ENCODE measurements around the gene JTB. TPM values are rescaled to one million over a fixed set of nuclear protein-coding genes. Genes with fewer than 3 reads are reported as not detected.

The JTB gene
- total RNA-seq, 4 donors from 2014 or later, result 145 to 213 (median 182) TPM

DNA sequence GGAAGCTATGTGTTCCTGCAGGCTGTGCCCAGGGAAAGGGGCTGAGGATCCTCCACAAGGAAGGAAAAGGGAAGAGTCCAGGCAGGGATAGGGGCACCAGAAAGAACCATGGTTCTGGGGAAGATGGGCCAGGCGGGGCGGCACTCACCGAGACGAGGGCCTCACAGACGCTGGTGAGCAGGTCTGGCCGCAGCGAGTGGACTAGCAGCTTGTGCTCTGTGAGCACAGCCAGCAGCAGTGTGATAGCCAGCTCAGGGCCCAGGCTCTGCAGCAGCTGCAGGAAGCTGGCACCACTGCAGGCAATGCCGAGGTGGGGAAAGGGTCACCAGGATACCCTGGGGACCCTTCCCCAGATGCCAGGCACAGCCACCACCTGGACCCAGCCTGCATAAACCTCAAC, 36.7 kb downstream of the JTB start:
- Histone ChIP-seq H3K4me3 (no peak overlapping the region), H3K36me3 (peaks cover 68% of the 10 kb centered on the region), H3K9me3 (no peaks in the 10 kb centered on the region), H3K27me3 (no peaks in the 10 kb centered on the region), H3K27ac (no peak overlapping the region), H3K4me1 (peaks cover 21% of the 10 kb centered on the region)
- TF ChIP-seq EP300 (IDR thresholded peaks at IDR 0.05) (no peak), POLR2A (IDR thresholded peaks at IDR 0.05) (no peak), POLR2AphosphoS5 (IDR thresholded peaks at IDR 0.05) (no peak)
- TF ChIP-seq, protein P1, sequence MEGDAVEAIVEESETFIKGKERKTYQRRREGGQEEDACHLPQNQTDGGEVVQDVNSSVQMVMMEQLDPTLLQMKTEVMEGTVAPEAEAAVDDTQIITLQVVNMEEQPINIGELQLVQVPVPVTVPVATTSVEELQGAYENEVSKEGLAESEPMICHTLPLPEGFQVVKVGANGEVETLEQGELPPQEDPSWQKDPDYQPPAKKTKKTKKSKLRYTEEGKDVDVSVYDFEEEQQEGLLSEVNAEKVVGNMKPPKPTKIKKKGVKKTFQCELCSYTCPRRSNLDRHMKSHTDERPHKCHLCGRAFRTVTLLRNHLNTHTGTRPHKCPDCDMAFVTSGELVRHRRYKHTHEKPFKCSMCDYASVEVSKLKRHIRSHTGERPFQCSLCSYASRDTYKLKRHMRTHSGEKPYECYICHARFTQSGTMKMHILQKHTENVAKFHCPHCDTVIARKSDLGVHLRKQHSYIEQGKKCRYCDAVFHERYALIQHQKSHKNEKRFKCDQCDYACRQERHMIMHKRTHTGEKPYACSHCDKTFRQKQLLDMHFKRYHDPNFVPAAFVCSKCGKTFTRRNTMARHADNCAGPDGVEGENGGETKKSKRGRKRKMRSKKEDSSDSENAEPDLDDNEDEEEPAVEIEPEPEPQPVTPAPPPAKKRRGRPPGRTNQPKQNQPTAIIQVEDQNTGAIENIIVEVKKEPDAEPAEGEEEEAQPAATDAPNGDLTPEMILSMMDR (IDR thresholded peaks at IDR 0.05), result no peak
- 97% methylated on average over 8 of the region's 8 CpGs for WGBS
- DNase-seq (ENCODE audit: low spot score in 2 of 2), result no peak

DNA sequence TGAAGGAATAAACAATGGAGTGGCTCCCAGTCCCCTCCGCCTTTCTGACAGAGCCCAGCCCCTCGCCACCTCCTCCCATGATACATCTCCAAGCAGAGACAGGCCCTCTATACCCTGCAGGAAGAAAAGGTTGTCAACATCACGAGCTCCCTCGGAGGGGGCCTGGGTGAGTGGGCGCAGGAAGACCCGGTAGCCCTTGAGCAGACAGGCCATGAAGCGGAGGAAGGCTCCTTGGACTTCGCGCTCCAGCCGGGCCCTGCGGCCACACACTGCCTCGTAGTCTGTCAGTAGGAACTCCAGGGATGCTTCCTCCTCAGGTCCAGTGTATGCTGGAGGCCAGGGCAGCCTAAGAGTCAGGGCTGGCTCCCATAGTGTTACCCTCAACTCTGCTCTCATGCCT, 38.0 kb downstream of the JTB start:
- Histone ChIP-seq H3K4me3 (no peak overlapping the region), H3K9me3 (no peaks in the 10 kb centered on the region), H3K27ac (no peak overlapping the region), H3K27me3 (no peaks in the 10 kb centered on the region), H3K4me1 (peaks cover 8% of the 10 kb centered on the region), H3K36me3 (peaks cover 80% of the 10 kb centered on the region)
- WGBS, result 84% methylated on average over 9 of the region's 12 CpGs
- DNase-seq (ENCODE audit: low spot score in 2 of 2), result no peak
- no peak for TF ChIP-seq EP300 (IDR thresholded peaks at IDR 0.05)
- TF ChIP-seq, protein P1 (IDR thresholded peaks at IDR 0.05), result no peak
- TF ChIP-seq POLR2AphosphoS5 (IDR thresholded peaks at IDR 0.05), result no peak
- no peak for TF ChIP-seq POLR2A (IDR thresholded peaks at IDR 0.05)

DNA sequence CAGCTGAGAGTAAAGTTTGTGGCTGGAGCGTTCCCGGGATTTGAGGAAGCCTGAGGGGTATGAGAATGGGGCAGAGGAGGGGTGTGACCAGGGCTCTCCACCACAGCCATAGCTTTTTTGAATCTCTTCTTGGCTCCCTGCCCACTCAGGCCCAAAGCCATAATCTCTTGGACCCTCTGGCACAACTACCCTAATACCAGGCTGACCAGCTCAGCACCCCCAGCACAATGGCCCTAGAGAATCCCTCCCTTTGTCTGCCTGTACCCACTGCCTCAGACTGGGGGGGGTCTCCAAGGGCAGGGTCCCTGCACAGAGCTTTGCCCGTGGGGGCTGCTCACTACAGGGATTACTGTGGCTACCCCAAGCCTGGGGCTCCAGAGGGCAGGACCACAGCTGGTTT, 38.5 kb downstream of the JTB start:
- 75% methylated on average over 3 of the region's 3 CpGs for WGBS

DNA sequence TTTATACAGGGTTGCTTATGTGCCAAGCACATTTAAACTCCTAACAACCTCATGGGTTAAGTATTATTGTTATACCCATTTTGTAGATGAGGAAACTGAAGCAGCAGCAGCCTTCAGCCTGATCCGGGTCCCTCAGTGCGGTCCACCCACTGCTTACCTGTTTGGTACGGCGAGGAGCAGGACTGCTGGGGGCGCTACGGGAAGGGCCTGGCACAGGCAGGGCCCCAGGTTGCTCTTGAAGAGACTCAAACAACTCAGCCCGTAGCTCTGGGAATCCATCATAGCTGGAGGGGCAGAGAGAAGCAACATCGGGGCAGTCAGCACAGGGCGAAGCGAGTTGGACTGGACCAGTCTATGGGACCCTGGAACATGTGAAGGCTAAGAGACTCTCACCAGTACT, 40.1 kb downstream of the JTB start:
- no peak overlapping the region for H3K4me3 ChIP-seq
- H3K27ac ChIP-seq, result no peak overlapping the region
- TF ChIP-seq EP300 (IDR thresholded peaks at IDR 0.05) (no peak), POLR2AphosphoS5 (IDR thresholded peaks at IDR 0.05) (no peak), POLR2A (IDR thresholded peaks at IDR 0.05) (no peak)
- TF ChIP-seq, protein P1 (IDR thresholded peaks at IDR 0.05), result no peak
- no peaks in the 10 kb centered on the region for H3K27me3 ChIP-seq
- WGBS, result 91% methylated on average over 10 of the region's 10 CpGs
- H3K4me1 ChIP-seq, result no peaks in the 10 kb centered on the region
- H3K9me3 ChIP-seq, result no peaks in the 10 kb centered on the region
- no peak for DNase-seq (ENCODE audit: low spot score in 2 of 2)
- H3K36me3 ChIP-seq, result peaks cover 95% of the 10 kb centered on the region

More for the DNA sequence above, 38.5 kb downstream of the JTB start:
- TF ChIP-seq POLR2AphosphoS5 (IDR thresholded peaks at IDR 0.05) (no peak), EP300 (IDR thresholded peaks at IDR 0.05) (no peak), POLR2A (IDR thresholded peaks at IDR 0.05) (no peak)
- TF ChIP-seq, protein P1 (IDR thresholded peaks at IDR 0.05), result no peak
- peaks cover 83% of the 10 kb centered on the region for H3K36me3 ChIP-seq
- H3K27ac ChIP-seq, result no peak overlapping the region
- no peaks in the 10 kb centered on the region for H3K27me3 ChIP-seq
- H3K9me3 ChIP-seq, result no peaks in the 10 kb centered on the region
- DNase-seq (ENCODE audit: low spot score in 2 of 2), result no peak
- peaks cover 3% of the 10 kb centered on the region for H3K4me1 ChIP-seq
- no peak overlapping the region for H3K4me3 ChIP-seq

DNA sequence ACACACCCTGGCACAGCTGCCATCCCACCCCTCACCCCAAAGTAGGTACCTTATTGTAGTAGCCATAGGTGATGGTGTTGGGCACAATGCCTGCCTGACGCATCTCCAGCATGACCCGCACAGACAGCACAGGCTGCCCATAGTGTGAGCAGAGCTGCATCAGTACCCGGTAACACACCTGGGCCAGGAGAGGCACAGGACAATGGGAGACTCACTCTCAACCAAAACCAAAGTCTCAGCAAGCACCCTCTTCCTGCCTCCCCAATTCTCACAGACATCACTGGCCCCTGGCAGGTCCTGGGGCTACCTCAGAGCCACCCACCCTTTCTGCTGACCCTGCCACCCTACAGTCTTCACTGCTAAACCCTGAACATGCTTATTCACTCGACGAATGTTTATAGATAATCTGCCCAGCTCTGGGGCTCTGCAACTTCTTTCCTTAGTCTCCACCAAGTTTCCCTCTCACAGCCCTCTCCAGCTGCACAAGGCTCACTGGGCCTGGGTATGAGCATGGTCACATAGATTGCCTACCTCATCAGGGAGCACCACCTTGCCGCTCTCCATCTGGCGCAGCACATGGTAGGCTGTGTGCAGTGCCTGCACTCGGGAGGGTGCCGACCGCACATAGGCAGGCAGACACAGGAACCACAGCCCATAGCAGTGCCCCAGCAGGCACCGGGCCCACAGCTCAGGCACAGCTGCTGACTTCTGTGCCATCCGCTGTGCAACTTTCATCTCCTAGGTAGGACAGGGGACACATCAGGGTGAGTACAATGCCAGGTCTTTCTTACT, 41.3 kb downstream of the JTB start:
- DNase-seq (ENCODE audit: low spot score in 2 of 2), result peak in 1 of 2 donors; percentile 55
- Histone ChIP-seq H3K4me1 (no peaks in the 10 kb centered on the region), H3K27me3 (no peaks in the 10 kb centered on the region), H3K4me3 (no peak overlapping the region), H3K9me3 (no peaks in the 10 kb centered on the region), H3K36me3 (peaks cover 90% of the 10 kb centered on the region), H3K27ac (no peak overlapping the region)
- TF ChIP-seq, protein P1 (IDR thresholded peaks at IDR 0.05), result no peak
- TF ChIP-seq EP300 (IDR thresholded peaks at IDR 0.05) (no peak), POLR2AphosphoS5 (IDR thresholded peaks at IDR 0.05) (no peak), POLR2A (IDR thresholded peaks at IDR 0.05) (no peak)
- 96% methylated on average over 11 of the region's 12 CpGs for WGBS
